Sigmoid colon (tissue), 7 donors: ENCODE measurements around the gene SLFN14. TPM values are rescaled to one million over a fixed set of nuclear protein-coding genes. Genes with fewer than 3 reads are reported as not detected.
A peak's percentile ranks its signal among the peaks of the same experiment; 100 is the strongest.

Source experiments
- DNase-seq: peaks from one replicate; pipeline ENCODE4 v3.0.0-alpha.2; 2019
- H3K27ac ChIP-seq, 4 donors: fragments of 200-600 bp; sonication (generic); one replicate each; pipeline ENCODE4 v1.5.1; 2016 to 2019; ENCODE audit warnings: mild to moderate bottlenecking in 1 of 4
- H3K27me3 ChIP-seq, 3 donors: fragments of 200-600 bp; sonication (generic); one replicate each; pipeline ENCODE4 v1.5.1; 2019; ENCODE audit warnings: mild to moderate bottlenecking in 1 of 3
- H3K36me3 ChIP-seq, 4 donors: fragments of 200-600 bp; sonication (generic); one replicate each; pipeline ENCODE4 v1.5.1; 2016 to 2019
- H3K4me1 ChIP-seq, 4 donors: fragments of 200-600 bp; sonication (generic); one replicate each; pipeline ENCODE4 v1.5.1; 2017 to 2019
- H3K4me3 ChIP-seq, 4 donors: fragments of 200-600 bp; sonication (generic); one replicate each; pipeline ENCODE4 v1.5.1; 2017 to 2019; ENCODE audit warnings: mild to moderate bottlenecking in 2 of 4, moderate library complexity in 1 of 4
- H3K9me3 ChIP-seq, 4 donors: fragments of 200-600 bp in 3 of 4; sonication (generic) in 3 of 4; one replicate each; pipeline versions ENCODE4 v1.5.1 to v1.6.1; 2013 to 2019
- EP300 ChIP-seq, 4 donors: sonication (generic); formaldehyde crosslinking; IDR thresholded peaks; one replicate each; pipeline ENCODE4 v1.6.1; 2017; ENCODE audit warnings: antibody characterized with exemption in 4 of 4
- POLR2A ChIP-seq, 2 donors: fragments of 450-650 bp; IDR thresholded peaks; one replicate each; pipeline ENCODE4 v1.6.1; 2016; ENCODE audit warnings: antibody characterized with exemption in 2 of 2, mild to moderate bottlenecking in 2 of 2, moderate library complexity in 2 of 2
- POLR2AphosphoS5 ChIP-seq, 4 donors: sonication (generic); formaldehyde crosslinking; IDR thresholded peaks; one replicate each; pipeline ENCODE4 v1.6.1; 2017; ENCODE audit warnings: antibody characterized with exemption in 4 of 4
- WGBS, 2 donors: extraction: QIAGEN DNeasy Blood & Tissue Kit; methylation state at CpG; one replicate each; pipeline ENCODE4 v1.1.7; 2013; 5-methylcytosine and 5-hydroxymethylcytosine counted together
- intact Hi-C: fragments of 100-400 bp; cut with DNase I; formaldehyde crosslinking; loops from one replicate; pipeline ENCODE4 v1.15.1; 2023
- polyA plus RNA-seq, 3 donors: library from polyadenylated mRNA; stranded (reverse); fragments of 200-250 nt; gene quantifications; one replicate each; pipeline ENCODE4 v1.2.3, GENCODE V29; 2013
- total RNA-seq, 4 donors: library from RNA; depleted of rRNA; stranded (reverse); fragments of >200 nt; gene quantifications; one replicate each; pipeline ENCODE4 v1.1.0, GENCODE V29; 2016
- TF ChIP-seq, protein P1 (sequence below), 4 experiments: fragments of 450-650 bp in 3 of 4; fragments of 200-600 bp in 1 of 4; IDR thresholded peaks; one replicate each; pipeline ENCODE4 v1.5.1; 2016 to 2019; ENCODE audit warnings: antibody characterized with exemption in 4 of 4, mild to moderate bottlenecking in 3 of 4, moderate library complexity in 2 of 4
- donor health status: healthy with polysubstance abuse.
- donor health status: Bipolar disorder and iron deficiency.
- donor health status: healthy.

SLFN14 gene
- total and polyA plus RNA-seq, 7 donors = not detected

DNA sequence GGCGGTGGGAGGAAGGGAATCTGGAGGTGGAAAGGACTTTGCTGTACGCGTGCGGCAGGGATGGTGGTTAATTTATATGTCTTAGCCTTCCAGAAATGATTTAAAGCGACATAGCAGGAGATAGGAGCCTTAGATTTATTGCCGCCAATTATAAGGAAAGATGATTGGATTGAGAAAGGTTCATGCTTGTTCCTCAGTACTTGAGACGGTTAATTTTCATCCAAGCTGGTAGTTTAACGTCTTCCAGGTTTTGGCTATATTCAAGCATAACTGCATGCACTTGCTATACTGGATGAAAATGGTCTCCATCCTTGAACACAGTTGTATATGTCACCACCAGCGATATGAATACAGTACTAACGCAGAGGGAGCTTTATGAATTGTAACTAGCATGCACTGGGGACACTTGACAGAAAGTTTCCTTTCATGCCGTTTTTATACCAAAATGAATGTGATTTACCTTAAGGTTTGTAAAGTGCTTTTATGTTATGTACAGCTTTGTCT, 18.4 kb upstream of the SLFN14 start:
- Histone ChIP-seq H3K9me3 (no peaks in the 10 kb centered on the region), H3K27ac (peak overlapping the region; percentile 85 to 92 (median 87)), H3K4me1 (peaks cover 0 to 22% (median 17%) of the 10 kb centered on the region in 4 donors), H3K27me3 (no peaks in the 10 kb centered on the region), H3K36me3 (peaks cover 0 to 20% (median 2%) of the 10 kb centered on the region in 4 donors), H3K4me3 (peak overlapping the region; percentile 61 to 80 (median 70))
- intact Hi-C loops = no loop called here
- WGBS, 2 donors = 1 to 3% methylated on average over 11 of the region's 11 CpGs
- TF ChIP-seq, protein P1, sequence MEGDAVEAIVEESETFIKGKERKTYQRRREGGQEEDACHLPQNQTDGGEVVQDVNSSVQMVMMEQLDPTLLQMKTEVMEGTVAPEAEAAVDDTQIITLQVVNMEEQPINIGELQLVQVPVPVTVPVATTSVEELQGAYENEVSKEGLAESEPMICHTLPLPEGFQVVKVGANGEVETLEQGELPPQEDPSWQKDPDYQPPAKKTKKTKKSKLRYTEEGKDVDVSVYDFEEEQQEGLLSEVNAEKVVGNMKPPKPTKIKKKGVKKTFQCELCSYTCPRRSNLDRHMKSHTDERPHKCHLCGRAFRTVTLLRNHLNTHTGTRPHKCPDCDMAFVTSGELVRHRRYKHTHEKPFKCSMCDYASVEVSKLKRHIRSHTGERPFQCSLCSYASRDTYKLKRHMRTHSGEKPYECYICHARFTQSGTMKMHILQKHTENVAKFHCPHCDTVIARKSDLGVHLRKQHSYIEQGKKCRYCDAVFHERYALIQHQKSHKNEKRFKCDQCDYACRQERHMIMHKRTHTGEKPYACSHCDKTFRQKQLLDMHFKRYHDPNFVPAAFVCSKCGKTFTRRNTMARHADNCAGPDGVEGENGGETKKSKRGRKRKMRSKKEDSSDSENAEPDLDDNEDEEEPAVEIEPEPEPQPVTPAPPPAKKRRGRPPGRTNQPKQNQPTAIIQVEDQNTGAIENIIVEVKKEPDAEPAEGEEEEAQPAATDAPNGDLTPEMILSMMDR (IDR thresholded peaks at IDR 0.05) = no peak
- TF ChIP-seq POLR2A (IDR thresholded peaks at IDR 0.05) (no peak), EP300 (IDR thresholded peaks at IDR 0.05) (no peak), POLR2AphosphoS5 (IDR thresholded peaks at IDR 0.05) (no peak)
- DNase-seq = no peak

DNA sequence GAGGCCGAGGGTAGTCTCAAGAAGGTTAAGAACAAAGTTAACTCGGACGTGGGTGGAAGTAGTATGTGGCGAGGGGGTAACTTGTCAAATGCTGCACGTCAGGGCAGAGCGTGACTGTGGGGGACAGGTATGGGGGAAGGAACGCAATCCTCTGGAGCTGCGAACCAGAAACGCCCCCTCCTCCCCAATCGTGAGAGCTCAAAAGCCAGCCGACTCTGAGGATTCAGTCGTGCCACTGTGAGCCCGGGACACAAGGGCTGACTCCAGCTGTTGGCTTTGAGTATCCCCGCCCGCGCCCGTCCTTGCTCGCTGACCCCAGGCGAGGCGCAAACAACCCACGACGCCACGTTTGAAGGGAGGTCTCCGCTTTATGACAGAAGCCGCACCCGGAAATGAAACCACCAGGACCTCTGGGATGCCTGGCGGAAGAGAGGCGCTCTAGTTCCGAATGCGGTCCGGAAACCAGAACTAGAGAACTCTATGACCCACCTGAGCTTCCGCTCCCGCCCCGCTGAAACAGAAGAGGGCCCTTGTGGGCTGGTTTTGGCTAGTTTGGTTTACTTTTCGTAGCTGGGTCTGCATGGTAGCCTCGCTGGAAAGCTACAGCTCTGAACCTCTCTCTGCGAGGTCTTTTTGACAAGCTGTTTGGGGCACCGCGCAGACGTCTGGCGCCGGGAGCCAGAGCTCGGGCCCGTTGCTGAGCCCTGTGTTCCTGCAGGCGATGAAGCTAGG, 17.7 kb upstream of the SLFN14 start, which contains the start of gene PEX12:
PEX12 (minus strand) TSS at position 375 of the 732 bp plus-strand sequence. CDS start 550 bp downstream, outside the sequence.
- TF ChIP-seq POLR2AphosphoS5 (IDR thresholded peaks at IDR 0.05) (peak; percentile 81 to 88 (median 84)), EP300 (IDR thresholded peaks at IDR 0.05) (no peak), POLR2A (IDR thresholded peaks at IDR 0.05) (peak; percentile 65 to 70)
- TF ChIP-seq, protein P1 (IDR thresholded peaks at IDR 0.05) = no peak
- peak; percentile 94 for DNase-seq
- H3K27ac ChIP-seq = peak within 1 kb of the TSS; percentile 85 to 92 (median 87)
- intact Hi-C loops = no loop called here
- H3K9me3 ChIP-seq = no peaks in the 10 kb centered on the region
- 0 to 1% methylated on average over 45 of the region's 45 CpGs for WGBS, 2 donors
- H3K4me1 ChIP-seq = peaks cover 0 to 22% (median 17%) of the 10 kb centered on the region in 4 donors
- H3K4me3 ChIP-seq = peak within 1 kb of the TSS; percentile 61 to 80 (median 70)
- H3K36me3 ChIP-seq = peaks cover 0 to 20% (median 2%) of the 10 kb centered on the region in 4 donors
- H3K27me3 ChIP-seq = no peaks in the 10 kb centered on the region

DNA sequence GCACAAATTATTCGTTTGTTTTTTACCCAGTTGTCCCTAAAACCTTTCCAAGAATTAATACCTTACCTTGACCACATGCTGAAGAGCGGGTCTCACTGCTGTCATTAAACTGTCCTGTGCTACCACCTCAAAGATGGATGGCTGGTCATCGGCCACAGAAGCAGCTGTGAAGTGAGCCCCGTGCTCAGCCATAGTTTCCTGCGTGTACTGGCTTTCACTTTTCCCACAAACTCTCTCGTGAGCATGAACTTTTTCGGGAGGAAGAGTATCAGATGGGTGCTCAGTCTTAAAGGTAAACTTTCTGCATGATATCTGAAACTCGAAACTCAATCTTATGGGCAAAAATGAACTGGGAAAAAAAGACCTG, 17.2 kb upstream of the SLFN14 start:
- 2 to 5% methylated on average over 8 of the region's 8 CpGs for WGBS, 2 donors
- H3K4me1 ChIP-seq = peaks cover 0 to 22% (median 17%) of the 10 kb centered on the region in 4 donors
- H3K27me3 ChIP-seq = no peaks in the 10 kb centered on the region
- no peak for DNase-seq
- TF ChIP-seq, protein P1 (IDR thresholded peaks at IDR 0.05) = no peak
- TF ChIP-seq POLR2AphosphoS5 (IDR thresholded peaks at IDR 0.05) = no peak
- no peak for TF ChIP-seq POLR2A (IDR thresholded peaks at IDR 0.05)
- no peak for TF ChIP-seq EP300 (IDR thresholded peaks at IDR 0.05)
- peaks cover 0 to 20% (median 2%) of the 10 kb centered on the region in 4 donors for H3K36me3 ChIP-seq
- intact Hi-C loops = no loop called here
- H3K27ac ChIP-seq = peak overlapping the region; percentile 85 to 92 (median 87)
- no peaks in the 10 kb centered on the region for H3K9me3 ChIP-seq
- H3K4me3 ChIP-seq = peak overlapping the region; percentile 61 to 80 (median 70)

DNA sequence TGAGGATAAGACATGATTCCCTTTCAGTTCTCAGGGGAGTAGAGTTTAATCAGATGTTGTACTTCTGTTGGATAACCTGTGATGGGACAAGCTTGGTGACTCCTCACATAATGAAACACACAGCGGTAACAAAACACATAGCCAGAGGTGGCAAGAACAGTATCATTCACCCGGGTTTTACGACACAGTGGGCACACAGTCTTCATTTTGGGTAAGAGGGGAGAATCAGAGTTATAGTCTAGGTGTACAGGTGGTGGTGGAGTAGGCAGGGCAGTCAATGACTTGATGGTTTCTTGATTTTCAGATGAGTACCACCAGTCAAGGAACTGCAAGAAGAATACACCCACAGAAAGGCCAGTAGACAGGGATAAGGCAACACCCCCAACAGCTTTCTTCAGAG, 15.1 kb upstream of the SLFN14 start:
- DNase-seq = no peak
- intact Hi-C loops = no loop called here
- H3K9me3 ChIP-seq = no peaks in the 10 kb centered on the region
- no peak overlapping the region for H3K27ac ChIP-seq
- no peak overlapping the region for H3K4me3 ChIP-seq
- peaks cover 0 to 23% (median 18%) of the 10 kb centered on the region in 4 donors for H3K4me1 ChIP-seq
- peaks cover 0 to 20% (median 2%) of the 10 kb centered on the region in 4 donors for H3K36me3 ChIP-seq
- 80 to 85% methylated on average over 3 of the region's 3 CpGs for WGBS, 2 donors
- no peaks in the 10 kb centered on the region for H3K27me3 ChIP-seq
- TF ChIP-seq POLR2A (IDR thresholded peaks at IDR 0.05) (no peak), EP300 (IDR thresholded peaks at IDR 0.05) (no peak), POLR2AphosphoS5 (IDR thresholded peaks at IDR 0.05) (no peak)
- TF ChIP-seq, protein P1 (IDR thresholded peaks at IDR 0.05) = no peak
